ENCODE measurements around the gene METTL23. TPM values are rescaled to one million over a fixed set of nuclear protein-coding genes. Genes with fewer than 3 reads are reported as not detected.

The METTL23 gene
- total and polyA plus RNA-seq, 4 donors = 23.1 to 43.1 (median 36.1) TPM

DNA sequence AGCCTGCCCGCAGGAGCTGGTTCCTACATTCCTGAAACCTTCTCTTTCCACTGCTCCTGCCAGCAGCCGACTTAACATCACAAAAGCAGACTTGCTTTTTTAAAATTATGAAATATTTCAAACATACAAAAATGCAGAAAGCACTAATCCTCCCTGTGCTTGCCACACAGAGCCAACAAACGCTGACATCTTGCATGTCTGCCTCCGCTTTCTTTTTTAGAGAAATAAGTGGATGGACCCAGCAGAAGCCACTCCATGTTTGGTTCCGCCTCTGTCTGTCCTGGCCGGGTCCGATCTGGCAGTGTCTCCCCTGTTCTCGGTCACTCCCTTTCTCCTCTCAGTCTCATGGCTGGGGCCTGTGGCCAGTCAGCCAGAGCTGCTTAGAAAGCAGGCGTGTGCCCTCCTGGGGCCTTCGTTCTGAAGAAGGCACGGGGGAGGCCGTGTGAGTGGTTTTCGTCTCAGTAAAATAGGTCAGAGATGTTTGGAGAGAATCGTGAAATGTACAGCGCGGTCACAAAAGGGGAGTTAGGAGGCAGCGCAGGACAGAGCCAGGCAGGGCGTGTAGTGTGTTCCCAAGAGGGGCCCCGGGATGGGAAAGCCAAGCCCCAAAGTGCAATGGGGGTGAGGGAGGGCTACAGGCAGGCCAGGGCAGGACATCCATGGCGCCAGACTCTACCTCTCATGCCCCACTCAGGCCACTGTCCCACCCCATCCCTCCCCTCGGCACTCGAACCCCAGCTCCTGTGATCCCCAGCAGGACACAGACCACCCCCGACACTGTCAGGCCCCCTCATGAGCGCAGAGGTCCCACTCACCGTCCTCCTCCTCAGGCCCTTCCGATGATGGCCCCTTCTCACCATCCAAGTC is 39.1 kb upstream of the METTL23 start:
- Histone ChIP-seq H3K36me3 (ENCODE audit: control insufficient read depth in 4 of 4, insufficient read depth in 4 of 4, low read length in 4 of 4) (peaks cover 0 to 42% (median 2%) of the 10 kb centered on the region in 4 donors), H3K9ac (ENCODE audit: insufficient read depth in 1 of 2, low read length in 2 of 2) (peak overlapping the region in 1 of 2 donors; percentile 39), H3K4me1 (ENCODE audit: control insufficient read depth in 5 of 5, insufficient read depth in 5 of 5, low read length in 5 of 5) (peaks cover 0 to 46% (median 23%) of the 10 kb centered on the region in 5 donors), H3K4me3 (no peak overlapping the region), H3K27ac (ENCODE audit: low read depth in 1 of 2, low read length in 1 of 2) (peak overlapping the region; percentile 69 to 75), H3K27me3 (ENCODE audit: control insufficient read depth in 3 of 3, insufficient read depth in 3 of 3, low read length in 2 of 3) (no peaks in the 10 kb centered on the region), H3K9me3 (ENCODE audit: control insufficient read depth in 4 of 4, insufficient read depth in 3 of 4, low read length in 3 of 4) (no peaks in the 10 kb centered on the region)
- DNase-seq (no peak), ATAC-seq (ENCODE audit: insufficient read depth, low FRiP score) (peak; percentile 13)
- 75 to 90% methylated on average over 25 to 26 of the region's 26 CpGs for WGBS, 2 donors
- TF ChIP-seq, protein P1, sequence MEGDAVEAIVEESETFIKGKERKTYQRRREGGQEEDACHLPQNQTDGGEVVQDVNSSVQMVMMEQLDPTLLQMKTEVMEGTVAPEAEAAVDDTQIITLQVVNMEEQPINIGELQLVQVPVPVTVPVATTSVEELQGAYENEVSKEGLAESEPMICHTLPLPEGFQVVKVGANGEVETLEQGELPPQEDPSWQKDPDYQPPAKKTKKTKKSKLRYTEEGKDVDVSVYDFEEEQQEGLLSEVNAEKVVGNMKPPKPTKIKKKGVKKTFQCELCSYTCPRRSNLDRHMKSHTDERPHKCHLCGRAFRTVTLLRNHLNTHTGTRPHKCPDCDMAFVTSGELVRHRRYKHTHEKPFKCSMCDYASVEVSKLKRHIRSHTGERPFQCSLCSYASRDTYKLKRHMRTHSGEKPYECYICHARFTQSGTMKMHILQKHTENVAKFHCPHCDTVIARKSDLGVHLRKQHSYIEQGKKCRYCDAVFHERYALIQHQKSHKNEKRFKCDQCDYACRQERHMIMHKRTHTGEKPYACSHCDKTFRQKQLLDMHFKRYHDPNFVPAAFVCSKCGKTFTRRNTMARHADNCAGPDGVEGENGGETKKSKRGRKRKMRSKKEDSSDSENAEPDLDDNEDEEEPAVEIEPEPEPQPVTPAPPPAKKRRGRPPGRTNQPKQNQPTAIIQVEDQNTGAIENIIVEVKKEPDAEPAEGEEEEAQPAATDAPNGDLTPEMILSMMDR (IDR thresholded peaks at IDR 0.05; ENCODE audit: control extremely low read depth, extremely low read depth) = no peak

- TF ChIP-seq, protein P1 (IDR thresholded peaks at IDR 0.05; ENCODE audit: control extremely low read depth, extremely low read depth) = no peak
- WGBS, 2 donors = 71% methylated on average over 11 of the region's 11 CpGs
- Histone ChIP-seq H3K9me3 (ENCODE audit: control insufficient read depth in 4 of 4, insufficient read depth in 3 of 4, low read length in 3 of 4) (no peaks in the 10 kb centered on the region), H3K4me1 (ENCODE audit: control insufficient read depth in 5 of 5, insufficient read depth in 5 of 5, low read length in 5 of 5) (peaks cover 0 to 46% (median 23%) of the 10 kb centered on the region in 5 donors), H3K27me3 (ENCODE audit: control insufficient read depth in 3 of 3, insufficient read depth in 3 of 3, low read length in 2 of 3) (no peaks in the 10 kb centered on the region), H3K9ac (ENCODE audit: insufficient read depth in 1 of 2, low read length in 2 of 2) (peak overlapping the region in 1 of 2 donors; percentile 54), H3K27ac (ENCODE audit: low read depth in 1 of 2, low read length in 1 of 2) (peak overlapping the region; percentile 69 to 75), H3K36me3 (ENCODE audit: control insufficient read depth in 4 of 4, insufficient read depth in 4 of 4, low read length in 4 of 4) (peaks cover 0 to 37% (median under 1%) of the 10 kb centered on the region in 4 donors), H3K4me3 (no peak overlapping the region)
- DNase-seq (no peak), ATAC-seq (ENCODE audit: insufficient read depth, low FRiP score) (no peak)
Measured at GRCh38 chr17:76688165-76688622, 38.4 kb upstream of the METTL23 start.

- DNase-seq (no peak), ATAC-seq (ENCODE audit: insufficient read depth, low FRiP score) (no peak)
- 82 to 89% methylated on average over 11 of the region's 11 CpGs for WGBS, 2 donors
- TF ChIP-seq, protein P1 (IDR thresholded peaks at IDR 0.05; ENCODE audit: control extremely low read depth, extremely low read depth) = no peak
- H3K4me3 ChIP-seq = no peak overlapping the region
- no peaks in the 10 kb centered on the region for H3K27me3 ChIP-seq (ENCODE audit: control insufficient read depth in 3 of 3, insufficient read depth in 3 of 3, low read length in 2 of 3)
- H3K4me1 ChIP-seq (ENCODE audit: control insufficient read depth in 5 of 5, insufficient read depth in 5 of 5, low read length in 5 of 5) = peaks cover 0 to 49% (median 23%) of the 10 kb centered on the region in 5 donors
- H3K27ac ChIP-seq (ENCODE audit: low read depth in 1 of 2, low read length in 1 of 2) = peak overlapping the region in 1 of 2 donors; percentile 27
- H3K36me3 ChIP-seq (ENCODE audit: control insufficient read depth in 4 of 4, insufficient read depth in 4 of 4, low read length in 4 of 4) = peaks cover 0 to 23% (median 0%) of the 10 kb centered on the region in 4 donors
- H3K9ac ChIP-seq (ENCODE audit: insufficient read depth in 1 of 2, low read length in 2 of 2) = no peak overlapping the region
- no peaks in the 10 kb centered on the region for H3K9me3 ChIP-seq (ENCODE audit: control insufficient read depth in 4 of 4, insufficient read depth in 3 of 4, low read length in 3 of 4)
Measured at GRCh38 chr17:76689859-76690258, 36.8 kb upstream of the METTL23 start.
